Liver (tissue), 9 donors: ENCODE results near the gene RHEX. TPM values are rescaled to one million over a fixed set of nuclear protein-coding genes. Genes with fewer than 3 reads are reported as not detected.

Source experiments
- DNase-seq: peaks from one replicate; pipeline ENCODE4 v3.0.0-alpha.2; 2017; ENCODE audit warnings: low spot score
- H3K27ac ChIP-seq, 2 donors: one replicate each; pipeline ENCODE4 v1.7.0; 2013; ENCODE audit warnings: inconsistent platforms in 2 of 2, low read length in 2 of 2, control low read depth in 1 of 2, low read depth in 1 of 2, mild to moderate bottlenecking in 1 of 2
- H3K27me3 ChIP-seq, 4 donors: one replicate each; pipeline versions ENCODE4 v1.6.1 to v1.7.0; 2013; ENCODE audit warnings: low read length in 3 of 4, inconsistent platforms in 1 of 4, mild to moderate bottlenecking in 1 of 4, moderate library complexity in 1 of 4; ENCODE audit not compliant: control insufficient read depth in 4 of 4, insufficient read depth in 4 of 4
- H3K36me3 ChIP-seq, 4 donors: one replicate each; pipeline versions ENCODE4 v1.6.1 to v1.7.0; 2013; ENCODE audit warnings: low read length in 3 of 4, mild to moderate bottlenecking in 3 of 4, low read depth in 1 of 4, moderate library complexity in 1 of 4; ENCODE audit not compliant: control insufficient read depth in 4 of 4, insufficient read depth in 3 of 4
- H3K4me1 ChIP-seq, 4 donors: one replicate each; pipeline versions ENCODE4 v1.6.1 to v1.7.0; 2013; ENCODE audit warnings: low read length in 3 of 4, mild to moderate bottlenecking in 3 of 4, moderate library complexity in 1 of 4; ENCODE audit not compliant: control insufficient read depth in 4 of 4, insufficient read depth in 4 of 4
- H3K4me3 ChIP-seq, 3 donors: one replicate each; pipeline versions ENCODE4 v1.6.1 to v1.7.0; 2013; ENCODE audit warnings: low read length in 3 of 3, control low read depth in 1 of 3, low read depth in 1 of 3, mild to moderate bottlenecking in 1 of 3
- H3K9ac ChIP-seq, 2 donors: one replicate each; pipeline ENCODE4 v1.7.0; 2013; ENCODE audit warnings: low read length in 2 of 2, mild to moderate bottlenecking in 2 of 2, moderate library complexity in 2 of 2, control low read depth in 1 of 2, low read depth in 1 of 2
- H3K9me3 ChIP-seq, 4 donors: one replicate each; pipeline versions ENCODE4 v1.6.1 to v1.7.0; 2013; ENCODE audit warnings: low read length in 3 of 4; ENCODE audit not compliant: control insufficient read depth in 4 of 4
- ATF3 ChIP-seq: IDR thresholded peaks from 2 replicates; pipeline ENCODE4 v1.6.1; 2016; ENCODE audit warnings: antibody characterized with exemption
- CTCF ChIP-seq: fragments of 150-350 bp; IDR thresholded peaks from 2 replicates; pipeline ENCODE4 v1.5.1; 2017; ENCODE audit warnings: improper control_type of control experiment, low read depth, low read length; ENCODE audit not compliant: missing input control
- EGR1 ChIP-seq, 2 donors: IDR thresholded peaks; 2 replicates each; pipeline ENCODE4 v1.6.1; 2016 to 2018; ENCODE audit warnings: antibody characterized with exemption in 2 of 2, low read depth in 2 of 2
- FOXA1 ChIP-seq: IDR thresholded peaks from 2 replicates; pipeline ENCODE4 v1.6.1; 2016; ENCODE audit warnings: antibody characterized with exemption
- FOXA2 ChIP-seq: IDR thresholded peaks from 2 replicates; pipeline ENCODE4 v1.6.1; 2016; ENCODE audit warnings: antibody characterized with exemption
- GABPA ChIP-seq, 2 donors: IDR thresholded peaks in 1 of 2; conservative IDR thresholded peaks in 1 of 2; 2 replicates each; pipeline ENCODE4 v1.6.1; 2016; ENCODE audit warnings: antibody characterized with exemption in 2 of 2, mild to moderate bottlenecking in 1 of 2, moderate library complexity in 1 of 2
- HNF4A ChIP-seq, 2 donors: conservative IDR thresholded peaks; 2 replicates each; pipeline ENCODE4 v1.6.1; 2016; ENCODE audit warnings: antibody characterized with exemption in 2 of 2, mild to moderate bottlenecking in 2 of 2
- HNF4G ChIP-seq: IDR thresholded peaks from 2 replicates; pipeline ENCODE4 v1.6.1; 2016; ENCODE audit warnings: antibody characterized with exemption
- JUND ChIP-seq, 2 donors: IDR thresholded peaks; 2 replicates each; pipeline ENCODE4 v1.6.1; 2016; ENCODE audit warnings: antibody characterized with exemption in 2 of 2
- MAX ChIP-seq: IDR thresholded peaks from 2 replicates; pipeline ENCODE4 v1.6.1; 2016; ENCODE audit warnings: antibody characterized with exemption
- NR2F2 ChIP-seq: IDR thresholded peaks from 2 replicates; pipeline ENCODE4 v1.6.1; 2016; ENCODE audit warnings: antibody characterized with exemption
- RAD21 ChIP-seq, 2 donors: IDR thresholded peaks; 2 replicates each; pipeline ENCODE4 v1.6.1; 2016; ENCODE audit warnings: antibody characterized with exemption in 2 of 2, mild to moderate bottlenecking in 2 of 2
- RXRA ChIP-seq, 2 donors: IDR thresholded peaks; 2 replicates each; pipeline ENCODE4 v1.6.1; 2017 to 2018; ENCODE audit warnings: antibody characterized with exemption in 2 of 2, mild to moderate bottlenecking in 1 of 2
- SP1 ChIP-seq: IDR thresholded peaks from 2 replicates; pipeline ENCODE4 v1.6.1; 2018; ENCODE audit warnings: antibody characterized with exemption, mild to moderate bottlenecking
- TAF1 ChIP-seq: conservative IDR thresholded peaks from 2 replicates; pipeline ENCODE4 v1.6.1; 2016; ENCODE audit warnings: antibody characterized with exemption, mild to moderate bottlenecking
- YY1 ChIP-seq: IDR thresholded peaks from 2 replicates; pipeline ENCODE4 v1.6.1; 2016; ENCODE audit warnings: antibody characterized with exemption, mild to moderate bottlenecking
- ZBTB33 ChIP-seq: IDR thresholded peaks from 2 replicates; pipeline ENCODE4 v1.6.1; 2016; ENCODE audit warnings: antibody characterized with exemption
- WGBS: extraction: QIAGEN DNeasy Blood & Tissue Kit; methylation state at CpG from one replicate; pipeline ENCODE4 v1.1.7; 2013; 5-methylcytosine and 5-hydroxymethylcytosine counted together
- polyA plus RNA-seq, 2 donors: library from polyadenylated mRNA; stranded (reverse) in 1 of 2; unstranded in 1 of 2; fragments of 200-250 nt in 1 of 2; fragments of >200 nt in 1 of 2; fragmentation: Nextera tagmentation in 1 of 2; extraction: Ambion mirVana in 1 of 2; gene quantifications; one replicate each; pipeline versions ENCODE4 v1.2.1 to v1.2.3, GENCODE V29; 2013 to 2015
- total RNA-seq, 2 donors: library from RNA; depleted of rRNA; stranded (reverse); fragments of >200 nt; gene quantifications; one replicate each; pipeline ENCODE4 v1.2.3, GENCODE V29; 2014
- TF ChIP-seq, protein P1 (sequence below): IDR thresholded peaks from 2 replicates; pipeline ENCODE4 v1.6.1; 2016; ENCODE audit warnings: antibody characterized with exemption, mild to moderate bottlenecking
- donor health status: healthy.
- donor health status: healthy.
- donor health status: healthy.
- donor health status: healthy.
- donor health status: healthy.

The RHEX gene
- total and polyA plus RNA-seq, 4 donors, result 0.15 to 2.8 (median 0.47) TPM

GRCh38 chr1:206082831-206083695, 30.1 kb downstream of the RHEX start:
- TF ChIP-seq MAX, result no peak
- no peak for TF ChIP-seq HNF4A (conservative IDR thresholded peaks at IDR 0.05)
- TF ChIP-seq YY1, result no peak
- TF ChIP-seq SP1, result no peak
- TF ChIP-seq FOXA2, result no peak
- TF ChIP-seq CTCF, result no peak
- no peak for TF ChIP-seq GABPA (IDR thresholded peaks at IDR 0.05 in 1 of 2, conservative IDR thresholded peaks at IDR 0.05 in 1 of 2)
- no peak for TF ChIP-seq HNF4G
- TF ChIP-seq TAF1, result no peak
- no peak for TF ChIP-seq RXRA (IDR thresholded peaks at IDR 0.05)
- TF ChIP-seq ZBTB33, result no peak
- TF ChIP-seq RAD21 (IDR thresholded peaks at IDR 0.05), result no peak
- TF ChIP-seq FOXA1, result no peak
- no peak for TF ChIP-seq NR2F2
- TF ChIP-seq EGR1 (IDR thresholded peaks at IDR 0.05; ENCODE audit: low read depth in 2 of 2), result no peak
- no peak for TF ChIP-seq JUND (IDR thresholded peaks at IDR 0.05)
- no peak for TF ChIP-seq ATF3
- TF ChIP-seq, protein P1, sequence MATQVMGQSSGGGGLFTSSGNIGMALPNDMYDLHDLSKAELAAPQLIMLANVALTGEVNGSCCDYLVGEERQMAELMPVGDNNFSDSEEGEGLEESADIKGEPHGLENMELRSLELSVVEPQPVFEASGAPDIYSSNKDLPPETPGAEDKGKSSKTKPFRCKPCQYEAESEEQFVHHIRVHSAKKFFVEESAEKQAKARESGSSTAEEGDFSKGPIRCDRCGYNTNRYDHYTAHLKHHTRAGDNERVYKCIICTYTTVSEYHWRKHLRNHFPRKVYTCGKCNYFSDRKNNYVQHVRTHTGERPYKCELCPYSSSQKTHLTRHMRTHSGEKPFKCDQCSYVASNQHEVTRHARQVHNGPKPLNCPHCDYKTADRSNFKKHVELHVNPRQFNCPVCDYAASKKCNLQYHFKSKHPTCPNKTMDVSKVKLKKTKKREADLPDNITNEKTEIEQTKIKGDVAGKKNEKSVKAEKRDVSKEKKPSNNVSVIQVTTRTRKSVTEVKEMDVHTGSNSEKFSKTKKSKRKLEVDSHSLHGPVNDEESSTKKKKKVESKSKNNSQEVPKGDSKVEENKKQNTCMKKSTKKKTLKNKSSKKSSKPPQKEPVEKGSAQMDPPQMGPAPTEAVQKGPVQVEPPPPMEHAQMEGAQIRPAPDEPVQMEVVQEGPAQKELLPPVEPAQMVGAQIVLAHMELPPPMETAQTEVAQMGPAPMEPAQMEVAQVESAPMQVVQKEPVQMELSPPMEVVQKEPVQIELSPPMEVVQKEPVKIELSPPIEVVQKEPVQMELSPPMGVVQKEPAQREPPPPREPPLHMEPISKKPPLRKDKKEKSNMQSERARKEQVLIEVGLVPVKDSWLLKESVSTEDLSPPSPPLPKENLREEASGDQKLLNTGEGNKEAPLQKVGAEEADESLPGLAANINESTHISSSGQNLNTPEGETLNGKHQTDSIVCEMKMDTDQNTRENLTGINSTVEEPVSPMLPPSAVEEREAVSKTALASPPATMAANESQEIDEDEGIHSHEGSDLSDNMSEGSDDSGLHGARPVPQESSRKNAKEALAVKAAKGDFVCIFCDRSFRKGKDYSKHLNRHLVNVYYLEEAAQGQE, result no peak
- Histone ChIP-seq H3K27ac (no peak overlapping the region), H3K4me3 (no peak overlapping the region), H3K9ac (no peak overlapping the region), H3K9me3 (no peaks in the 10 kb centered on the region), H3K27me3 (no peaks in the 10 kb centered on the region), H3K36me3 (no peaks in the 10 kb centered on the region), H3K4me1 (peaks cover 0 to 8% (median 1%) of the 10 kb centered on the region in 4 donors)
- WGBS, result 77% methylated on average over 8 of the region's 8 CpGs
- no peak for DNase-seq
